Neural cell (in vitro differentiated cells): ENCODE measurements around the gene SLC39A3. TPM values are rescaled to one million over a fixed set of nuclear protein-coding genes. Genes with fewer than 3 reads are reported as not detected.

Source experiments
- H2AFZ ChIP-seq: fragments of 200-600, 300-800 bp; sonication (generic), shearing (Covaris generic); 2 replicates; pipeline ENCODE4 v1.6.0; 2014; ENCODE audit warnings: low read depth, mild to moderate bottlenecking, antibody characterized with exemption, low read length, moderate library complexity
- H3F3A ChIP-seq: fragments of 200-600 bp; shearing (Covaris generic); 2 replicates; pipeline ENCODE4 v1.6.1; 2016; ENCODE audit warnings: mild to moderate bottlenecking, moderate library complexity, mixed read lengths, antibody characterized with exemption, low read length; ENCODE audit not compliant: insufficient read depth, poor library complexity, severe bottlenecking
- H3K27ac ChIP-seq: fragments of 200-600, 300-800 bp; sonication (generic), shearing (Covaris generic); 2 replicates; pipeline ENCODE4 v1.5.1; 2014; ENCODE audit warnings: mild to moderate bottlenecking, low read length, moderate library complexity
- H3K27me3 ChIP-seq: fragments of 300-800, 200-600 bp; sonication (generic), shearing (Covaris generic); 2 replicates; pipeline ENCODE4 v1.6.0; 2014; ENCODE audit warnings: mild to moderate bottlenecking, low read depth, low read length, moderate library complexity; ENCODE audit not compliant: insufficient read depth
- H3K36me3 ChIP-seq: fragments of 300-800, 200-600 bp; sonication (generic), shearing (Covaris generic); 2 replicates; pipeline ENCODE4 v1.5.1; 2014; ENCODE audit warnings: mild to moderate bottlenecking, antibody characterized with exemption, low read length, moderate library complexity; ENCODE audit not compliant: insufficient read depth
- H3K4me2 ChIP-seq: fragments of 300-800, 200-600 bp; sonication (generic), shearing (Covaris generic); 2 replicates; pipeline ENCODE4 v1.6.0; 2014; ENCODE audit warnings: mild to moderate bottlenecking, low read length
- H3K4me3 ChIP-seq: fragments of 300-800, 200-600 bp; sonication (generic), shearing (Covaris generic); 2 replicates; pipeline ENCODE4 v1.5.1; 2014; ENCODE audit warnings: mild to moderate bottlenecking, low read length, moderate library complexity
- H3K79me2 ChIP-seq: fragments of 200-600 bp; shearing (Covaris generic); replicated peaks from 2 replicates; pipeline ENCODE4 v1.6.0; 2014; ENCODE audit warnings: mild to moderate bottlenecking, low read length, moderate library complexity; ENCODE audit not compliant: insufficient read depth
- H3K9ac ChIP-seq: fragments of 300-800, 200-600 bp; sonication (generic), shearing (Covaris generic); 2 replicates; pipeline ENCODE4 v1.6.1; 2016; ENCODE audit warnings: mild to moderate bottlenecking, low read length, mixed read lengths
- H3K9me2 ChIP-seq: fragments of 200-600 bp; shearing (Covaris generic); 2 replicates; pipeline ENCODE4 v1.6.1; 2016; ENCODE audit warnings: mild to moderate bottlenecking, low read length, mixed read lengths; ENCODE audit not compliant: insufficient read depth
- H3K9me3 ChIP-seq: fragments of 200-600, 300-800 bp; sonication (generic), shearing (Covaris generic); 2 replicates; pipeline ENCODE4 v1.6.1; 2016; ENCODE audit warnings: mild to moderate bottlenecking, mixed run types, low read length, moderate library complexity, mixed read lengths
- H4K20me1 ChIP-seq: fragments of 200-600 bp; shearing (Covaris generic); 2 replicates; pipeline ENCODE4 v1.6.1; 2016; ENCODE audit warnings: mild to moderate bottlenecking, mixed run types; ENCODE audit not compliant: insufficient read depth
- EP300 ChIP-seq: fragments of 450-650 bp; conservative IDR thresholded peaks from 2 replicates; pipeline ENCODE4 v1.6.1; 2014; ENCODE audit warnings: antibody characterized with exemption, mild to moderate bottlenecking, moderate library complexity; ENCODE audit not compliant: poor library complexity, severe bottlenecking
- EZH2 ChIP-seq: fragments of 200-600, 300-800 bp; shearing (Covaris generic), sonication (generic); IDR thresholded peaks from 2 replicates; pipeline ENCODE4 v1.6.1; 2014; ENCODE audit warnings: antibody characterized with exemption, low read length, borderline replicate concordance, mild to moderate bottlenecking; ENCODE audit not compliant: insufficient read depth, poor library complexity, severe bottlenecking
- MXI1 ChIP-seq: fragments of 450-650 bp; conservative IDR thresholded peaks from 2 replicates; pipeline ENCODE4 v1.6.1; 2014; ENCODE audit warnings: antibody characterized with exemption, mild to moderate bottlenecking; ENCODE audit not compliant: poor library complexity, severe bottlenecking
- POLR2AphosphoS5 ChIP-seq: IDR thresholded peaks from 2 replicates; pipeline ENCODE4 v1.6.1; 2012
- RAD21 ChIP-seq: fragments of 450-650 bp; conservative IDR thresholded peaks from 2 replicates; pipeline ENCODE4 v1.6.1; 2014; ENCODE audit warnings: antibody characterized with exemption, mild to moderate bottlenecking, moderate library complexity
- REST ChIP-seq: IDR thresholded peaks from 2 replicates; pipeline ENCODE4 v1.6.1; 2012; ENCODE audit warnings: borderline replicate concordance
- SMC3 ChIP-seq: fragments of 450-650 bp; conservative IDR thresholded peaks from 2 replicates; pipeline ENCODE4 v1.6.1; 2014; ENCODE audit warnings: antibody characterized with exemption, mild to moderate bottlenecking, moderate library complexity; ENCODE audit not compliant: poor library complexity
- TAF1 ChIP-seq: IDR thresholded peaks from 2 replicates; pipeline ENCODE4 v1.6.1; 2012; ENCODE audit warnings: low read depth
- polyA plus RNA-seq: library from polyadenylated mRNA; depleted of rRNA; stranded (reverse); fragments of >200 nt; gene quantifications from 2 replicates; pipeline ENCODE4 v1.2.3, GENCODE V29; 2014
- TF ChIP-seq, protein P1 (sequence below): fragments of 450-650 bp; IDR thresholded peaks from 2 replicates; pipeline ENCODE4 v1.5.1; 2014; ENCODE audit warnings: antibody characterized with exemption, mild to moderate bottlenecking, moderate library complexity; ENCODE audit not compliant: poor library complexity, severe bottlenecking

Gene SLC39A3
- polyA plus RNA-seq, 1 donor from 2014 or later, result 72.8 TPM

- Histone ChIP-seq H3K36me3 (peaks cover 14% of the 10 kb centered on the region), H3K27me3 (no peaks in the 10 kb centered on the region), H3K9ac (no peak overlapping the region), H3K9me3 (no peaks in the 10 kb centered on the region), H3K4me2 (no peak overlapping the region), H3K9me2 (no peaks in the 10 kb centered on the region), H3K79me2 (no peaks in the 10 kb centered on the region), H2AFZ (no peak overlapping the region), H4K20me1 (no peaks in the 10 kb centered on the region), H3K4me3 (peak overlapping the region; percentile 91), H3K27ac (no peak overlapping the region), H3F3A (no peaks in the 10 kb centered on the region)
- TF ChIP-seq RAD21, result no peak
- no peak for TF ChIP-seq SMC3
- TF ChIP-seq POLR2AphosphoS5, result no peak
- no peak for TF ChIP-seq MXI1
- TF ChIP-seq, protein P1, sequence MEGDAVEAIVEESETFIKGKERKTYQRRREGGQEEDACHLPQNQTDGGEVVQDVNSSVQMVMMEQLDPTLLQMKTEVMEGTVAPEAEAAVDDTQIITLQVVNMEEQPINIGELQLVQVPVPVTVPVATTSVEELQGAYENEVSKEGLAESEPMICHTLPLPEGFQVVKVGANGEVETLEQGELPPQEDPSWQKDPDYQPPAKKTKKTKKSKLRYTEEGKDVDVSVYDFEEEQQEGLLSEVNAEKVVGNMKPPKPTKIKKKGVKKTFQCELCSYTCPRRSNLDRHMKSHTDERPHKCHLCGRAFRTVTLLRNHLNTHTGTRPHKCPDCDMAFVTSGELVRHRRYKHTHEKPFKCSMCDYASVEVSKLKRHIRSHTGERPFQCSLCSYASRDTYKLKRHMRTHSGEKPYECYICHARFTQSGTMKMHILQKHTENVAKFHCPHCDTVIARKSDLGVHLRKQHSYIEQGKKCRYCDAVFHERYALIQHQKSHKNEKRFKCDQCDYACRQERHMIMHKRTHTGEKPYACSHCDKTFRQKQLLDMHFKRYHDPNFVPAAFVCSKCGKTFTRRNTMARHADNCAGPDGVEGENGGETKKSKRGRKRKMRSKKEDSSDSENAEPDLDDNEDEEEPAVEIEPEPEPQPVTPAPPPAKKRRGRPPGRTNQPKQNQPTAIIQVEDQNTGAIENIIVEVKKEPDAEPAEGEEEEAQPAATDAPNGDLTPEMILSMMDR, result no peak
- no peak for TF ChIP-seq TAF1
- TF ChIP-seq EP300, result no peak
- no peak for TF ChIP-seq EZH2
- TF ChIP-seq REST, result no peak
These were observed 20.5 kb downstream of the SLC39A3 start for GRCh38 chr19:2719232-2719735.

DNA sequence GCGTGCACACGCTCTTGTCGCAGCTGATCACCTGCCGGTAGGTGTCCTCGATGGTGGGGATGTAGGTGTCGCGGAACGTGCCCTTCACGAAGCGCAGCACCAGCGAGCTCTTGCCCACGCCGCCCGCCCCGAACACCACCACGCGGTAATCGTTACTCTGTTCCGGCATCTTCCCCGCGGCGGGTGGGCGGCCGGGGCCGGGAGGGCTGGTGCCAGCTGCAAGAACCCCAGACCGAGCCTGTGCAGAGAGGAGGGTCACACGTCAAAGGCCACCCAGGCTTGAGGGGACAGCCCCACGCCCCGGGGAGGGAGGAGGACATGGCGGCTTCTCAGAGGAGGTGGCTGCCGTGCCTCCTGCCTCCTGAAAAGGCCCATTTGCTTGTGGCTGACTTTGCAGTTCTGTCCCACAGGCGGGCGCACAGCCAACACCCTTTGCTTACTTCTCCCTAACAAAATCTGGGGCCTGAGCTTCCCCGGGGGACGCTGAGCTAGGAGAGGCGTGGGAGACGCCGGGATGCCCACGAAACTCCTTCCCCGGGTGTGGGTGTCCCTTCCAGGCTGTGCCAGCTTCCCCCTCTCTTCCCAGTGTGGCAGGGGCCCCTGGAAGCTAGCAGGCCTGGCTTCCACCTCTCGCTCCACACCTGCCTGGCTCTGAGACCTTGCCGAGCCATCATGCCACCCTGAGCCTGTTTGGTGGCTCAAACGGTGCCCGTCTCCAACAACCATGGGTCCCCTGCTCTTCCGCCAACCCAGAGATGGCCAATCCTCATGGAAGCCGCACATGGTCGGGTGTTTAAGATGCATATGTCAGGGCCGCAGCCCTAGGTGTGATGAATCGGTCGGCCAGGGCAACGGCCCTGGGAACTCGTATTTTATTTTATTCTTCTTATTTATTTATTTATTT is 21.9 kb downstream of the SLC39A3 start:
- Histone ChIP-seq H3K4me3 (no peak overlapping the region), H3K27me3 (no peaks in the 10 kb centered on the region), H3K9me2 (no peaks in the 10 kb centered on the region), H3K79me2 (no peaks in the 10 kb centered on the region), H3K36me3 (peaks cover 14% of the 10 kb centered on the region), H3K9me3 (no peaks in the 10 kb centered on the region), H3F3A (no peaks in the 10 kb centered on the region), H3K9ac (no peak overlapping the region), H3K27ac (no peak overlapping the region), H2AFZ (no peak overlapping the region), H4K20me1 (no peaks in the 10 kb centered on the region), H3K4me2 (no peak overlapping the region)
- TF ChIP-seq SMC3 (no peak), REST (no peak), POLR2AphosphoS5 (no peak), RAD21 (no peak), MXI1 (no peak), EP300 (no peak), TAF1 (no peak), EZH2 (no peak)
- TF ChIP-seq, protein P1, result no peak
